BLaER1 (cell line): Measurements from ENCODE around the gene ETNK1.
A peak's percentile ranks its signal among the peaks of the same experiment; 100 is the strongest.

Source experiments
- H3K27ac ChIP-seq: shearing (Covaris generic); formaldehyde crosslinking; 2 replicates; pipeline ENCODE4 v1.8.1; 2022
- H3K27me3 ChIP-seq: shearing (Covaris generic); formaldehyde crosslinking; 2 replicates; pipeline ENCODE4 v1.8.1; 2022
- H3K36me3 ChIP-seq: shearing (Covaris generic); formaldehyde crosslinking; 2 replicates; pipeline ENCODE4 v1.8.1; 2022
- H3K4me1 ChIP-seq: shearing (Covaris generic); formaldehyde crosslinking; 2 replicates; pipeline ENCODE4 v1.8.1; 2022
- H3K4me2 ChIP-seq: shearing (Covaris generic); formaldehyde crosslinking; 2 replicates; pipeline ENCODE4 v1.8.1; 2022
- H3K4me3 ChIP-seq: shearing (Covaris generic); formaldehyde crosslinking; 2 replicates; pipeline ENCODE4 v1.8.1; 2022
- H3K9ac ChIP-seq: shearing (Covaris generic); formaldehyde crosslinking; 2 replicates; pipeline ENCODE4 v1.8.1; 2022
- H3K9me3 ChIP-seq: shearing (Covaris generic); formaldehyde crosslinking; 2 replicates; pipeline ENCODE4 v1.8.1; 2022
- H4K20me1 ChIP-seq: shearing (Covaris generic); formaldehyde crosslinking; 2 replicates; pipeline ENCODE4 v1.8.1; 2022
- Cebpa-rat ChIP-seq: shearing (Covaris generic); IDR thresholded peaks from 2 replicates; pipeline ENCODE4 v1.8.1; 2022

ETNK1 gene

DNA sequence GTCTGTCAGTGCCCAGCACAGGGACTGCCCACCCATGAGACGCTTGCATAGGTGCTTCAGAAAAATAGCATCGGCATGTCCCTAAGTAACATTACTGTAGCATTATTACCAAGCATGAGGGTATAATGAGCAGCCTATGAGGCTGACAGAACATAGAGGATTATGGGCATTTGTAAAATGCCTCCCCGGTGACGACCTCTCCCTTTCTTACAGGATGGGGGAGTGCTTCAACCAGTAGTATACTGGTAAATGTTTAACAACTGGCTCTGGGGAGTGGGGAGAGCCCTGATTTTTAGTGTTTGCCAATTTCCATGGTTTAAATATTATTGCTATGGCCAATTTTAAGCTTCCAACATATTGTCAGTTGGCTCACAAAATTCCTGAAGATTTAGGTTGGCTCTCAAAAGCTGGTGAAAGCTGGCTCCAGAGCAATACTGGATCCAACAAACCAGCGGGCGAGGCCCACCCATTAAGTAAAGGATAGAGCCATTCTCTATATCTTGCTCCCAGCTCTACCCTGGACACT is 104.5 kb downstream of the ETNK1 start:
- Histone ChIP-seq H3K27me3 (no peaks in the 10 kb centered on the region), H3K4me1 (peaks cover 26% of the 10 kb centered on the region), H3K9me3 (no peaks in the 10 kb centered on the region), H3K27ac (peak overlapping the region; percentile 73), H4K20me1 (no peaks in the 10 kb centered on the region), H3K36me3 (no peaks in the 10 kb centered on the region), H3K9ac (no peak overlapping the region), H3K4me3 (peak overlapping the region; percentile 4; the same call in 1 of the 2 replicates), H3K4me2 (peak overlapping the region; percentile 67)
- TF ChIP-seq Cebpa-rat = no peak

DNA sequence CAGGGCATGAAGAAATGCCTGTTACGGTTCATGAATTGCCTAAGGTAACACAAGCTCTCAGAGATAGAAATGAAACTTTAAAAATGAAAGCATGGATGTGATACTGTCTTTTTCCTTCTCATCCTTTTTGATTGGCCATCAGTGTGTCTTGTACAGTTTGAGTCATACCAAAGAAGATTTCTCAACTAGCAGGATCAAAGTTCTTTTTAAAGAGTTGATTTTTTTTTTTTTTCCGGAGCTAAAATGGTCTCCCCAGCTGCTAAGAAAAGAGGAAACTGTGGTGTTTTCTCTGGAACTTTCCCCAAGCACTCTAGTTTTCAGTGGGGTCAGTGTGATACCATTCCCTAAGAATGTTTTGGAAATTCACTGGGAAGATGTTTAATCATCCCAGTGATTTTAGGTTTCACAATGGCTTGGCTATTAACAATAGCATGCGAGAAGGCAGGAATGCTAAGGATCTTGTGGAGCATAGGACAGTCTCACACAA is 105.0 kb downstream of the ETNK1 start:
- peaks cover 26% of the 10 kb centered on the region for H3K4me1 ChIP-seq
- no peaks in the 10 kb centered on the region for H4K20me1 ChIP-seq
- no peaks in the 10 kb centered on the region for H3K9me3 ChIP-seq
- no peaks in the 10 kb centered on the region for H3K36me3 ChIP-seq
- H3K27me3 ChIP-seq = no peaks in the 10 kb centered on the region
- peak overlapping the region; percentile 67 for H3K4me2 ChIP-seq
- H3K27ac ChIP-seq = peak overlapping the region; percentile 73
- H3K9ac ChIP-seq = no peak overlapping the region
- TF ChIP-seq Cebpa-rat = peak; percentile 41; the same call in 1 of the 2 replicates
- H3K4me3 ChIP-seq = peak overlapping the region; percentile 4; the same call in 1 of the 2 replicates

DNA sequence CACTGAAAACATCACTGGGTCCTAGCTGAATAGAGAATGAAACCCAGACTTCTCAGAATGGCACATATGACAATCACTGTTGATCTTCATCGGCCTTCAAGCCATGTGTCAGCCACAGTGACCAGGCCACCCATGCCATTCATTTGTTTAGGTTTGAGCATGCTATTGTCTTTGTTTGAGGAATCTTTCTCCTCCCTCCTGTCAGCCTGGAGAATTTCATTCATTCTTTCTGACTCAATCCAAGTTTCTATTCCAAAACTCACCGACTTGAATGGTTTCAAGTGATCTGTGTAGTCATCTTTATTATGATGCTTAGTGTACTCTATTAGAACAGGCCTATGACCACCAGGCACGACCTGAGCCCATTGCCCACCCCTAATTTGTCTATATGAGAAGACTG is 106.3 kb downstream of the ETNK1 start:
- Histone ChIP-seq H3K9ac (no peak overlapping the region), H3K4me1 (peaks cover 26% of the 10 kb centered on the region), H3K27ac (no peak overlapping the region), H3K27me3 (no peaks in the 10 kb centered on the region), H3K9me3 (no peaks in the 10 kb centered on the region), H3K4me2 (no peak overlapping the region), H3K4me3 (no peak overlapping the region), H4K20me1 (no peaks in the 10 kb centered on the region), H3K36me3 (no peaks in the 10 kb centered on the region)
- no peak for TF ChIP-seq Cebpa-rat

GRCh38 chr12:22733756-22734155 is 108.8 kb downstream of the ETNK1 start:
- H3K4me1 ChIP-seq = peaks cover 24% of the 10 kb centered on the region
- H3K4me3 ChIP-seq = no peak overlapping the region
- no peak for TF ChIP-seq Cebpa-rat
- H3K27ac ChIP-seq = no peak overlapping the region
- H3K9ac ChIP-seq = no peak overlapping the region
- H3K36me3 ChIP-seq = no peaks in the 10 kb centered on the region
- no peaks in the 10 kb centered on the region for H3K27me3 ChIP-seq
- H3K4me2 ChIP-seq = no peak overlapping the region
- H4K20me1 ChIP-seq = no peaks in the 10 kb centered on the region
- no peaks in the 10 kb centered on the region for H3K9me3 ChIP-seq

DNA sequence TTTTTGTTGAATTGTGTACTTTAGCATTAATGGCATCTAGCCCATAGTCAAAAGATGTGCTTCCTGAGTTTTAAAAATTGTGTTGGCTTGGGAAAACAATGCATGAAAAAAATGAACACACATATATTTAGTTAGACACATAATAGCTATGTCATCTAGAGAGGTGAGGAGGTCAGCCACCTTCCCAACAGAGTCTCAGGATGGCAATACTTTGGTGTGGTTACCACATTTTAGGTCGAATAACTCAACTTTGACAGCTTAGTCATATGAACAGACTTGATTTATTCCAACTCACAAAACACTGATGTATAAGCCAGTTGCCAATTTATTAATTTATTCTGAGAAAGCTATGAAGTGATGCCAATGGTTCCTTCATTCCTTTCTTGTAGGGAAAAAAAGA is 114.0 kb downstream of the ETNK1 start:
- Histone ChIP-seq H3K4me1 (no peaks in the 10 kb centered on the region), H3K36me3 (no peaks in the 10 kb centered on the region), H3K9ac (no peak overlapping the region), H3K9me3 (no peaks in the 10 kb centered on the region), H3K27me3 (no peaks in the 10 kb centered on the region), H4K20me1 (no peaks in the 10 kb centered on the region), H3K27ac (no peak overlapping the region), H3K4me3 (no peak overlapping the region), H3K4me2 (no peak overlapping the region)
- TF ChIP-seq Cebpa-rat = no peak
